Loucy (cell line): ENCODE measurements around the gene HDAC11.

Experiments
- EZH2phosphoT487 ChIP-seq: fragments of 200-600 bp; IDR thresholded peaks from 2 replicates; pipeline ENCODE4 v1.6.1; 2018; ENCODE audit warnings: antibody characterized with exemption, mild to moderate bottlenecking, moderate library complexity, borderline replicate concordance
- TF ChIP-seq, protein P1 (sequence below): fragments of 200-600 bp; sonication (generic); conservative IDR thresholded peaks from 2 replicates; pipeline ENCODE4 v1.5.1; 2014; ENCODE audit warnings: mild to moderate bottlenecking, antibody characterized with exemption, low read length

DNA sequence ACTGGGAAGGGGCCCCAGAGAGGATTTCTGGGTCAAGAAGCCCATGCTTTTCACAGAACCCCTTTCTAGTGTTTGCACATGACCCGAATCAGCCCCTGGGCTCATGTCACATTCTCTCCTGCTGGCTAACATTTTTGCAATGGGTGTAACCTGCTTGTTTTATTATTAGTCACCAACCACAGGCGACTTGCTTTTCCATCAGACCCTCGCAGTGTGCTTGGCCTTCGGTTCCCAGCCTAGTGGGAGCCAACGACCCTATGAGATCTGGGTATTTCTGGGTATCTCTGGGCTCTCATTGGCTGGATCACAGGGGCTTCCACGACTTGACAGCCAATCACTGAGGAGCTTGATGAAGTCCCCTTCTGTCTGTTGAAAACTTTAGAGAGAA lies 57.8 kb downstream of the HDAC11 start:
- TF ChIP-seq, protein P1, sequence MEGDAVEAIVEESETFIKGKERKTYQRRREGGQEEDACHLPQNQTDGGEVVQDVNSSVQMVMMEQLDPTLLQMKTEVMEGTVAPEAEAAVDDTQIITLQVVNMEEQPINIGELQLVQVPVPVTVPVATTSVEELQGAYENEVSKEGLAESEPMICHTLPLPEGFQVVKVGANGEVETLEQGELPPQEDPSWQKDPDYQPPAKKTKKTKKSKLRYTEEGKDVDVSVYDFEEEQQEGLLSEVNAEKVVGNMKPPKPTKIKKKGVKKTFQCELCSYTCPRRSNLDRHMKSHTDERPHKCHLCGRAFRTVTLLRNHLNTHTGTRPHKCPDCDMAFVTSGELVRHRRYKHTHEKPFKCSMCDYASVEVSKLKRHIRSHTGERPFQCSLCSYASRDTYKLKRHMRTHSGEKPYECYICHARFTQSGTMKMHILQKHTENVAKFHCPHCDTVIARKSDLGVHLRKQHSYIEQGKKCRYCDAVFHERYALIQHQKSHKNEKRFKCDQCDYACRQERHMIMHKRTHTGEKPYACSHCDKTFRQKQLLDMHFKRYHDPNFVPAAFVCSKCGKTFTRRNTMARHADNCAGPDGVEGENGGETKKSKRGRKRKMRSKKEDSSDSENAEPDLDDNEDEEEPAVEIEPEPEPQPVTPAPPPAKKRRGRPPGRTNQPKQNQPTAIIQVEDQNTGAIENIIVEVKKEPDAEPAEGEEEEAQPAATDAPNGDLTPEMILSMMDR: no peak
- no peak for TF ChIP-seq EZH2phosphoT487
